ENCODE measurements around the gene NDUFAF2.
"Not testable (repeated sequence)": the region's sequence is repeated elsewhere in the genome, so short reads cannot be mapped to it uniquely, and the experiment has no call there.

The NDUFAF2 gene

GRCh38 chr5:60993875-60994571 lies 49.0 kb downstream of the NDUFAF2 start:
- no peak for DNase-seq

GRCh38 chr5:60996368-60996767 lies 51.4 kb downstream of the NDUFAF2 start:
- DNase-seq, result no peak

DNA sequence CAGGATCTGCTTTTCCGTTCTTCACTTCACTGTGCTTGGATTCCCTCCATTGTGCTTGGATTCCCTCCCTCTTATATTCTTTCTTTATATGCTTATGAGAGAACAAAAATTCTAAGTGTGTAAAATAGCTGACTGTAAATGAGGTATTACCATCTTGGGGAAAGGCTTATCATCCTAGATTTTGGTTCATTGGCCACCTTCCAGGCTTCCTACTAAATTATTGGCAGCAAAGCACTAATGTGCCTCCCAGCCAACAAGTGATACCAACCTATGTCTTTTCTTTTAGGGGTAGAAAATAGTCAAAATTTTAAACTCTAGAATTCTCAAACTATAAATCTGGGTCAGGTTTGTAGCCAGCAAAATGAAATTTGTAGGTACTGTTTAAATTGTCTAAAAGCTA lies 52.7 kb downstream of the NDUFAF2 start:
- no peak for DNase-seq

GRCh38 chr5:61000887-61001286 lies 55.9 kb downstream of the NDUFAF2 start:
- DNase-seq, result no peak

- DNase-seq, result no peak
Measured at GRCh38 chr5:61001647-61002046, 56.6 kb downstream of the NDUFAF2 start.

- DNase-seq, result no peak
Measured at GRCh38 chr5:61002611-61003355, 57.8 kb downstream of the NDUFAF2 start.

GRCh38 chr5:61004448-61004847 lies 59.4 kb downstream of the NDUFAF2 start:
- no peak for DNase-seq

DNA sequence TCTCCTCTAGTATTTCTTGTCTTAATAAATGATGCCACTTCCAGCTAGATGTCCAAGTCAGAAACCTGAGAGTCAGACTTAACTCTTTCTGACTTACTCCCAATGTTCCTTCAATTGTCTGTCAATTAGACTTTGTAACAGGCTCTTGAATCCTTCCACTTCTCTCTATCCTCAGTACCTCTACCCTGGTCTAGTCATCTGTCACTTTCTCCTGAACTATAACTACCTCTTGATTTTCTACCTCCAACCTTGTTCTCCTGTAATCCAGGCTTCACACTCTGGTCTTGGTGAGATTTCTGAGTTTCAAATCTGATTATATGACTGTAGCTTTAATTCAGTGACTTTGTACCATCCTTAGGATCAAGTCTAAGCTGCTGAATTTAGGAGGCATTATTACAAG lies 64.9 kb downstream of the NDUFAF2 start:
- no peak for DNase-seq

- no peak for DNase-seq
Measured at GRCh38 chr5:61010467-61011454, 65.8 kb downstream of the NDUFAF2 start.

DNA sequence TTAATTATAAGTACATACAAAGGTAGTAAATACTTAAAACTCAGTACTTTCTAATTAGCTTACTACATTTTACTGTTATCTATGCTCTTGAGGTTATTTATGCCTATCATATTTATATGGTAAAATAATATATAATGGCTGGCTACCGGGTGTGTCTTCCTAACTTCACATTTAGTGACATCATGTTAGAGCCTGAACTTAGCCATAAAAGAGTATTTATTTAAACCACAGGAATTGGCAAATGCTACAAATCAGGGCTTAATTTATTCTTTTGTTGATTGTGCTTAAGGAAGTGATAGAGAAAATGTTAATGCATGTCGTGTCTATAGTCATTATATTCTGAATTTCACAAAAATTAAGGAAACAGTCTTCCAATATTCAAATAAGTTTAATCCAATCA lies 73.1 kb downstream of the NDUFAF2 start:
- DNase-seq, result no peak

GRCh38 chr5:61019642-61020041 lies 74.6 kb downstream of the NDUFAF2 start:
- no peak for DNase-seq

DNA sequence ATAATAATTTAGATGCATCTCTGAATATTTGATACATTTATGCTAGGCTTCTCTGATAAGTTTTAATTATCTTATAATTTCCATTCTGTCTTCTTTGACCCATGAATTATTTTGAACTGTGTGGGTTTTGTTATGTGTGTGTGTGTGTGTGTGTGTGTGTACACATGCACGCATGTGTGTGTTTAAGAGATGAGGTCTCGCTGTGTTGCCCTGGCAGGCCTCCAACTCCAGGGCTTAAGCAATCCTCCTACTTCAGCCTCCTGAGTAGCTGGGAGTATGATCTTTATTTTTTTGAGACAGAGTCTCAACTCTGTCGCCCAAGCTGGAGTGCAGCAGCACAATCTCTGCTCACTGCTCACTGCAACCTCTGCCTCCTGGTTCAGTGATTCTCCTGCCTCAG lies 75.4 kb downstream of the NDUFAF2 start:
- no peak for DNase-seq

- DNase-seq, result no peak
Measured at GRCh38 chr5:61023131-61023530, 78.1 kb downstream of the NDUFAF2 start.

DNA sequence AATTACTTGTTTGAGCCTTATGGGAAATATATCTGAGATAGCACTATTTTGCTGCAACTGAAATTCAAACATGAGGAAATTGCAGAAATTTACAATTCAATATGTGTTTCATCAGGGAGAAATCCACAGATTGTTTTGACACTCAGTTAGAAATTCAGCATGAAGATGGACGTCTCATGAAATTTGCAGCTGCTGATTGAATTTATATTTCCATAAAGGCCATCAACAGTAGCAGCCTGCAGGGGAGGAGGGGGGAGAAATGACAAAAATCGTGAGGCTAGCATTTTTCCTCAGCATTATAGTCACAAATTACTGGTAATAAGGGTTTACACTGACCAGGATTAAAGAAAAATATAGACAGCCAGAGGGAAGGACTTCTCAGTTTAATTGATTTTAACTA lies 81.0 kb downstream of the NDUFAF2 start:
- no peak for DNase-seq

- DNase-seq, result no peak
Measured at GRCh38 chr5:61028382-61028781, 83.4 kb downstream of the NDUFAF2 start.

- DNase-seq, result no peak
Measured at GRCh38 chr5:61029456-61030162, 84.6 kb downstream of the NDUFAF2 start.

DNA sequence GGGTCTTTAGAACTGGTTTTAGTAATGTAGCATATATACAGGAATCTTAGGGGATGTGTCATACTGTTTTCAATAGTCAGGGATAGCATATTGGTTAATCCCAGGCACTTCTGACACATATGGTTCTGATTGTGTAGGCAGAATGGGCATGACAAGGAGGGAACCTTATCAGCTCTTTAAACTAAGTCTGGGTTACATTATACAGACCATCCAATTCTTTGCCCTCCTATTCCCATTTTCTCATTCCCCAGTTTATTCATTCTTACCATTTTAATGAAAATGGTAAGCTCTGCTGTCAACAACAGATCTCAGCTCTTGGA lies 85.1 kb downstream of the NDUFAF2 start:
- DNase-seq, result no peak

GRCh38 chr5:61031301-61031700 lies 86.3 kb downstream of the NDUFAF2 start:
- DNase-seq, result not testable (repeated sequence)

DNA sequence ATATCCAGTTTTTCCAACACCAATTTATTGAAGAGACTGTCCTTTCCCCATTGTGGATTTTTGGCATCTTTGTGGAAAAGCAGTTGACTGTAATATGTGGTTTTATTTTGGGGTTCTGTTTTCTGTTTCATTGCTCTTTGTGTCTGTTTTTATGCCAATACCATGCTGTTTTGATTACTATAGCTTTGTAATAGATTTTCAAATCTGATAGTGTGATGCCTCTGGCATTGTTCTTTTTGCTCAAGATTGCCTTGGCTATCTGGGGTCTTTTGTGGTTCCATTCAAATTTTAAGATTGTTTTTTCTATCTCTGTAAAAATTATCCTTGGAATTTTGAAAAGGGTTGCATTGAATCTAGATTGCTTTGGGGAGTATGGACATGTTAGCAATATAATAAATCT lies 99.5 kb downstream of the NDUFAF2 start:
- DNase-seq, result no peak

GRCh38 chr5:61047346-61047745 lies 102.3 kb downstream of the NDUFAF2 start:
- no peak for DNase-seq

DNA sequence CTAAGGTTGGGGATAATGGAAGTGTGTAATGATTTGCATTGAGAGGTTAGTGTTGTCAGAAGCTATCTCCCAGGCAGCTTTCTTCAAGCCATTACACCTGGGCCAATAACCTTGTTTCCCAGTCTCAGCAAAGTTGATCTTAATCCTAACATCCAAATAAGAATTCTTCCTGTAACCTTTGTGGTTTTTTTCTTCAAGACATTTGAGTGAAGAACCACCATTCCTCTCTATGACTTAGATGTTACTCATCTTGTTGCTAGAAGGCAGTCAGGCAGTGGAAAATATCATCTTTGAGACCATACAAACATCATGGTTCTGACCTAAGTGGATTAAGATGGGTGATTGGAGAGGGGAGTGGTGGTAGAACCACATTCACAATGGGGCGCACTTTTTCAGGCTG lies 103.5 kb downstream of the NDUFAF2 start:
- no peak for DNase-seq

- no peak for DNase-seq
Measured at GRCh38 chr5:61050292-61050691, 105.3 kb downstream of the NDUFAF2 start.

- DNase-seq, result no peak
Measured at GRCh38 chr5:61051267-61051666, 106.3 kb downstream of the NDUFAF2 start.

Data from CD4-positive, alpha-beta T cell treated with Interleukin-10 for 1 hour (primary cell).